ENCODE measurements around the gene APBA3.

The APBA3 gene

DNA sequence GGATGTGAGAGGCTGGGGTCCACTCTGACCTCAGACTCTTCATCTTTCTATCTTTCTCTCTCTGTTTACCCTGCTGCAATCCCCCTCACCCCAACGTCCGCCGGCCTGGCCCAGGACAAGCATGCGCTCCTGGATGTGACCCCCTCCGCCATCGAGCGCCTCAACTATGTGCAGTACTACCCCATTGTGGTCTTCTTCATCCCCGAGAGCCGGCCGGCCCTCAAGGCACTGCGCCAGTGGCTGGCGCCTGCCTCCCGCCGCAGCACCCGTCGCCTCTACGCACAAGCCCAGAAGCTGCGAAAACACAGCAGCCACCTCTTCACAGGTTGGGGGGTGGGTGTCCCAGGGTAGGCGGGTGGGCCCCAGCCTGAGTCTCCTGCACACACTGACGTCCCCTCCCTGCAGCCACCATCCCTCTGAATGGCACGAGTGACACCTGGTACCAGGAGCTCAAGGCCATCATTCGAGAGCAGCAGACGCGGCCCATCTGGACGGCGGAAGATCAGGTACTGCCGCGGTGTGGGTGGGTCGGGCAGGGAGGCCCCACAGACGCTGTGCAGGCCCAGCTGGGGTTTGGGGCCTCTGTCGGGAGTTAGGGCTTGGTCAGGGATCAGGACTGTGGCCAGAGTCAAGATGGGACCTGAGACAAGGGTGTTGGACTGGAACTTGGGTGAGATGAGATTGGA is 15.0 kb downstream of the APBA3 start:
- no peak for DNase-seq (ENCODE audit: low read depth)

DNA sequence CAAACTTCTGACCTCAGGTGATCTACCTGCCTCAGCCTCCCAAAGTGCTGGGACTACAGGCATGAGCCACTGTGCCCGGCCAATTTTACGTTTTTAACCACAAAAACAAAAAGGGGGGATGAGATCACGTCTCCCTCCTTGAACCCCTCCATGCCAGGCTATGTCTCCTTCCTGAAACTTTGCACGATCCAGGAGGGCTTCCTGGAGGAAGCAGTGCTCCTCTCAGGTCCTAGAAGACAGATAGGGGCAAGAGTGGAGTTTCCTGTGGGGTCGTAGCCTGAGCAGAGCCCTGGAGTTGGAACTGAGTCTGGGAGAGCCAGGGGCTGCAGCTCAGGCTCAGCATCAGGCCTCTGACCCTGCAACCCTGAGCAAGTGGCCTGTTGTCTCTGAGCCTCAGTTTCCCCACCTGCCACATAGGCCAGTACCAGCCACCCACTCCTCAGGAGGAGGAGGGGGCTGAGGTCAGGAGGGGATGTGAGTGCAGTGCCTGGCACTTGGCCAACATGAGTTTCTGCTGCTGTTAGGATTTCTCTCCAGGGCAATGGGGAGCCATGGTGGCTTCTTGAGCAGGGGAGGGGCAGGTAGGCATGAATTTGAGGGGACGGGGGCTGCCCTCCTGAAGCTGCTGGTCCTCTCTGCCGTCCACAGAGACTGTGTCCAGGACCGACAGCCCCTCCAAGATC is 16.0 kb downstream of the APBA3 start:
- DNase-seq (ENCODE audit: low read depth), result no peak

- DNase-seq (ENCODE audit: low read depth), result no peak
Measured at GRCh38 chr19:3743486-3743885, 18.0 kb downstream of the APBA3 start.

GRCh38 chr19:3740431-3740830 is 21.1 kb downstream of the APBA3 start:
- no peak for DNase-seq (ENCODE audit: low read depth)

- no peak for DNase-seq (ENCODE audit: low read depth)
Measured at GRCh38 chr19:3738477-3739220, 22.8 kb downstream of the APBA3 start.

DNA sequence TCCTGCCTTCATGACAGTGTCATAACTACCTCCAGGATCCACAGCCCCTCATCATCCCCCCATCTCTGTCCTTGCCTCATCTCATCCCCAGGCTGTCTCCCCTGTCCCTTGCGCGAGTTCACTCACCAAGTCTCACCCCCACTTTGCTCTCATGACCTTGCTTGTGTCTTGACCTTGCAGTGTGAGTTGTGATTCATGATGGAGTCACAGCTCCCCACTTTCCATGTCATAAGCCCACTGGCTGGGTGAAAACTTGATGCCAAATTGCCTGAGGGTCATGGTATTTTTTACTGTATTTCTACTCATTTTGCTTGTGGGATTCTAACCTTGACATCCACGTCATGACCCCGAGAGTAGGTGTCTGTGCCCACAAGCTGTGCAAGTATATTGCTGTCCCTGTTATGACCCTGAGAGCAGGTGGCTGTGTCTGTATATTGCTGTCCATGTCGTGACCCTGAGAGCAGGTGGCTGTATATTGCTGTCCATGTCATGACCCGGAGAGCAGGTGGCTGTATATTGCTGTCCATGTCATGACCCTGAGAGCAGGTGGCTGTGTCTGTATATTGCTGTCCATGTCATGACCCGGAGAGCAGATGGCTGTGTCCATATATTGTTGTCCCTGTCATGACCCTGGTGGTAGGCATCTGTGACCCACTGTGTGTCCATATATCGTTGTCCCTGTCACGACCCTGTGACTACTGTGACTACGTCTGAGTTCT is 23.8 kb downstream of the APBA3 start:
- no peak for DNase-seq (ENCODE audit: low read depth)

- no peak for DNase-seq (ENCODE audit: low read depth)
Measured at GRCh38 chr19:3736106-3736724, 25.3 kb downstream of the APBA3 start.

DNA sequence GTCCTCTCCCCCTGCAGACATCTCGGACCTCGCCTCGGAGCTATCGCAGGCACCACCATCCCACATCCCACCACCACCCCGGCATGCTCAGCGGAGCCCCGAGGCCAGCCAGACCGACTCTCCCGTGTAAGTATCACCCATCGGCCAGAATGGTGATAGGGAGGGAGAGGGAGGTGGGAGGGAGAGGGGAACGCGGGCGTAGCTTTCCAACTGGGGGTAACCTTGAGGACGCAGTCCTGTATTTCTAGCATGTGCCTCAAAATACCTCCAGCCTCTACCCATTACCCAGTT is 27.2 kb downstream of the APBA3 start:
- no peak for DNase-seq (ENCODE audit: low read depth)

GRCh38 chr19:3733549-3734309 is 27.8 kb downstream of the APBA3 start:
- DNase-seq (ENCODE audit: low read depth), result no peak

- no peak for DNase-seq (ENCODE audit: low read depth)
Measured at GRCh38 chr19:3732108-3732507, 29.4 kb downstream of the APBA3 start.

GRCh38 chr19:3730457-3730958 is 31.0 kb downstream of the APBA3 start:
- no peak for DNase-seq (ENCODE audit: low read depth)

- no peak for DNase-seq (ENCODE audit: low read depth)
Measured at GRCh38 chr19:3725640-3726310, 35.7 kb downstream of the APBA3 start.

DNA sequence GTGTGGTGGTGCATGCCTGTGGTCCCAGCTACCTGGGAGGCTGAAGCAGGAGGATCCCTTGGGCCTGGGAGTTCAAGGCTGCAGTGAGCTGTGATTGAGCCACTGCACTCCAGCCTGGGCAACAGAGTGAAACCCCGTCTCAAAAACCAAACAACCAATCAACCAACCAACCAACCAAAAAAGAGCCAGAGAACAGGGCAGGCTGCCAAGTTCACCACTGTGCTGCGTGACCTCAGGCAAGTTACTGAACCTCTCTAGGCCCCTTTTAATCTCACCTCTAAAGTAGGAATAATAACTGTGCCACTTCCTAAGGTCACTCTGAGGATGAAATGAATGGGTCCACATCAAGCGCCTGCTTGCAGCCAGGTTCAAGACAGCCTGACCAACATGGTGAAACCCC is 36.4 kb downstream of the APBA3 start:
- DNase-seq (ENCODE audit: low read depth), result no peak

DNA sequence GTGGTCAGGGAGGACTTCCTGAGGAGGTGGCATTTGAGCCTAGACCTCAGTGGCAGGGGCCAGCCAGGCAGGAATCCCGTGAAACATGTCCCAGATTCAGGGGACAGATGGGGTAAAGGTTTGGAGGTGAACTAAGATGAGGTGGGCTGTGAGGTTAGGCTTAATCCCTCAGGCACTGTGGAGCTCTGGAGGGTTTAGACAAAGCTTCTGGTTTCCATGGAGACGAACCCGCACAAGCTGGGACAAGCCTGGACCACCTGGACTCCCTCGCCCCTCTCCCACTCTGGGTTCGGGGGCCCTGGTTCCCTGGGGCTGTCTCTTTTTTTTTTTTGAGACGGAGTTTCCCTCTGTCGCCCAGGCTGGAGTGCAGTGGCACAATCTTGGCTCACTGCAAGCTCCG is 37.6 kb downstream of the APBA3 start:
- no peak for DNase-seq (ENCODE audit: low read depth)

- no peak for DNase-seq (ENCODE audit: low read depth)
Measured at GRCh38 chr19:3723110-3723488, 38.4 kb downstream of the APBA3 start.

- DNase-seq (ENCODE audit: low read depth), result no peak
Measured at GRCh38 chr19:3722443-3723109, 38.9 kb downstream of the APBA3 start.

DNA sequence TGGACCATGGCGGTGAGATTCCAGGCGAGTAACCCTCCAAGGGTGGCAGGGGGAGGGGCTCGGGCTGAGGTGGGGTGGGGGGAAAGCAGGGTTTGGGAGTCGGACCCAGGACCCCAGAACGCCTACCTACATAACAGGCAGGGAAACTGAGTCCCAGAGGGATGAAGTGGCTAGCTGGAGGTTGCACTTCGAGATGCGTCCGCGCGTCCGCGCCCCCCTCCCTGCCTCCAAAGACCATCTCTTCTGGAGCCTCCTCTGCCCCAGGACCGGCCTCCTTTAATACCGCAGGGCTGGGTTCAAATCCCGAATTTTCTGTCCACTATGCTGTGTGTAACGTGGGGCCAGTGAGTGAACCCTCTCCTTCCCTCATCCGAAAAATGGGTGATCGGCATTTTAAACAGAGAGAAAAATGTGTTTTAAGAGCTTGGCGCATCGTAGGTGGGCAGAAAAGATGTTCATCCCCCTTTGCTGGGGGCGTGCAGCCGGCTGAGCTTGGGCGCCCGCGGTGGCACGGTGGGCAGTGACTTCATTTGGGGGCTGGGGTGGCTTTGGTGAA is 39.5 kb downstream of the APBA3 start:
- no peak for DNase-seq (ENCODE audit: low read depth)

DNA sequence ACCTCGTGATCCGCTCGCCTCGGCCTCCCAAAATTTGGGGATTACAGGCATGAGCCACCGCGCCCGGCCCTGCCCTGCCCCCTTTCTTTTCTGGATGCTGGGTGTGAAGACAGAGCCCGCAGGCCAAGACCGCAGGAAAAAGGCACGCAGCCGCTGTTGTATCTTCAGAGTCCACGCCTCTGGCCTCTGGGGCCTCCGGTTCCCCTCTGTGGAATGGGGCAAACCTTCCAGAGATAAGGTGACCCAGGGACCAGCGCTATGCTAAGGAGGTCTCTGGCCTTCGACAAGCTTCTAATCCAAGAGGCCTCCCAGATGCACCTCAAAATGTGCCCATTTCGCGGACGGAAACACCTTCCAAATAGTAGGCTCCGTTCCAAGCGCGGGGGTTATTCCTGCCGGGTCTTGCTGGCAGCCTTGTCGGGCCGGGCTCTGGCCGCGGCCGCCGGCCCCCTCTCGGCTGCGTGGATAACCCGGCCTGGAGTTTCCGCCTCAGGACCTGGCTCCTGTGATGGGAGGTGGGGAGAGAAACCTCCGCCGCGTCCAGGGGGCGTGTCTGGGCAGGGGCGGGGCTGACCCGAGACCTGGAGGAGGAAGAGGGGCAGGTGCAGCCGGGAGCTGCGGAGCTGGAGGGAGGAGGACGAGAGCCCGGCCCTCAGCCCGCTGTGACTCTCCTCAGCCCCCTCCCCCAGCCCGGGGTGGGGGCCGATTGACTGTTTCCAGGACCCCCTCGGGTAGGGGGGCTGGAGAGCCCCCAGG is 40.2 kb downstream of the APBA3 start:
- no peak for DNase-seq (ENCODE audit: low read depth)

DNA sequence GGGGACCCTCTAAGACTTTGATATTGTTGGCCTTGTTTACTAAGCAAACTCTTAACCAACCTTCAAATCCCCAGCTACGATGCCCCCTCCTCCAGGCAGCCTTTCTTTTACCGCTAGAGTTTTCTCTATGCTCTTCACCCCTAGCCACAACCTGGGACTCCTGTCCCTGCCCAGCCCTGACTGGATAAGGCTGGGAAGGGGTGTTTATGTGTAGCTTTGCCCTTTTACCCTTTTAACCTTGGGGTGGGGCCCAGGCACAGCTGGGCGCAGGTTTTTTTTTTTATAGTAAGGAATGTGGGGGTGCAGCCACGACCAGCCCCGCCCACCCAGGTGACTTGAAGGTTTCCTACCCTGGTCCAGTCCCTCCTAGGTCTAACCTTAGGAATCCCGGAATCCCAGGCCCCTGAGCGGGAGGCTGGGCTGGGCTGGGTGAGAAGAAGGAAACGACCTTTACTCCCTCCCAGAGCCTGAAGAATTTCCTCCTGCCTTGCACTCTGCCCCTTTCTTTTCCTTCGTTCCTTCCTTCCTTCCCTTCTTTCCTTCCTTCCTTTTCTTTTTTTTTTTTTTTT is 41.1 kb downstream of the APBA3 start:
- DNase-seq (ENCODE audit: low read depth), result no peak

All from HS-27A (cell line).